ENCODE data around the gene KRT84. TPM values are rescaled to one million over a fixed set of nuclear protein-coding genes. Genes with fewer than 3 reads are reported as not detected.

The KRT84 gene
- total and polyA plus RNA-seq, 12 donors, result not detected

- no peak overlapping the region for H3K4me3 ChIP-seq
- H3K27ac ChIP-seq, result no peak overlapping the region
- no peaks in the 10 kb centered on the region for H3K36me3 ChIP-seq (replicated peaks in 1 of 2)
- WGBS, 4 donors, result 86 to 97% (median 90%) methylated on average over 4 to 14 of the region's 14 CpGs
- TF ChIP-seq POLR2A (IDR thresholded peaks at IDR 0.05), result no peak
- TF ChIP-seq CTCF (IDR thresholded peaks at IDR 0.05), result no peak
- no peaks in the 10 kb centered on the region for H3K4me1 ChIP-seq (replicated peaks in 1 of 2)
- H3K9me3 ChIP-seq (replicated peaks in 1 of 3), result peaks cover 0 to 4% (median 0%) of the 10 kb centered on the region in 3 donors
- no peak for DNase-seq
- H3K27me3 ChIP-seq, result no peaks in the 10 kb centered on the region
- intact Hi-C loops (cut with DNase I), result no loop called here
These were observed 44.3 kb downstream of the KRT84 start for GRCh38 chr12:52341066-52341580.

GRCh38 chr12:52338241-52338960 is 47.1 kb downstream of the KRT84 start:
- DNase-seq, result no peak
- intact Hi-C loops (cut with DNase I), result no loop called here
- H3K27me3 ChIP-seq, result no peaks in the 10 kb centered on the region
- no peaks in the 10 kb centered on the region for H3K4me1 ChIP-seq (replicated peaks in 1 of 2)
- WGBS, 4 donors, result 66 to 77% (median 71%) methylated on average over 10 of the region's 10 CpGs
- H3K9me3 ChIP-seq (replicated peaks in 1 of 3), result peaks cover 0 to 4% (median 0%) of the 10 kb centered on the region in 3 donors
- H3K27ac ChIP-seq, result no peak overlapping the region
- H3K36me3 ChIP-seq (replicated peaks in 1 of 2), result no peaks in the 10 kb centered on the region
- H3K4me3 ChIP-seq, result no peak overlapping the region
- TF ChIP-seq CTCF (IDR thresholded peaks at IDR 0.05) (no peak), POLR2A (IDR thresholded peaks at IDR 0.05) (no peak)

GRCh38 chr12:52337054-52337453 is 48.4 kb downstream of the KRT84 start:
- H3K27ac ChIP-seq, result no peak overlapping the region
- DNase-seq, result no peak
- no peaks in the 10 kb centered on the region for H3K4me1 ChIP-seq (replicated peaks in 1 of 2)
- peaks cover 0 to 4% (median 0%) of the 10 kb centered on the region in 3 donors for H3K9me3 ChIP-seq (replicated peaks in 1 of 3)
- intact Hi-C loops (cut with DNase I), result no loop called here
- no peaks in the 10 kb centered on the region for H3K36me3 ChIP-seq (replicated peaks in 1 of 2)
- no peak for TF ChIP-seq POLR2A (IDR thresholded peaks at IDR 0.05)
- no peaks in the 10 kb centered on the region for H3K27me3 ChIP-seq
- H3K4me3 ChIP-seq, result no peak overlapping the region
- 33 to 43% (median 40%) methylated on average over 1 of the region's 1 CpG for WGBS, 4 donors

GRCh38 chr12:52336641-52337040 is 48.8 kb downstream of the KRT84 start:
- DNase-seq, result no peak
- Histone ChIP-seq H3K9me3 (replicated peaks in 1 of 3) (peaks cover 0 to 4% (median 0%) of the 10 kb centered on the region in 3 donors), H3K27ac (no peak overlapping the region), H3K27me3 (no peaks in the 10 kb centered on the region), H3K36me3 (replicated peaks in 1 of 2) (no peaks in the 10 kb centered on the region), H3K4me1 (replicated peaks in 1 of 2) (no peaks in the 10 kb centered on the region), H3K4me3 (no peak overlapping the region)
- intact Hi-C loops (cut with DNase I), result no loop called here
- TF ChIP-seq CTCF (IDR thresholded peaks at IDR 0.05) (no peak), POLR2A (IDR thresholded peaks at IDR 0.05) (no peak)
- WGBS, 4 donors, result 53 to 87% (median 81%) methylated on average over 2 of the region's 2 CpGs
